HEK293 (cell line): ENCODE data around the gene BBOF1.

Source experiments
- CTCF ChIA-PET: fragments of 350-600 bp; formaldehyde crosslinking; extraction: SDS; loops from one replicate; lab custom pipeline; 2021; ENCODE audit warnings: antibody characterized with exemption; lab: Yijun Ruan, JAX
- POLR2A ChIA-PET: fragments of 300-600 bp; formaldehyde crosslinking; extraction: SDS; loops from one replicate; lab custom pipeline; 2020; ENCODE audit warnings: antibody characterized with exemption, inconsistent platforms; lab: Yijun Ruan, JAX
- H3K27ac ChIP-seq: fragments of 200-500 bp; sonication (Bioruptor generic); 2 replicates; pipeline ENCODE4 v1.5.1; 2014; ENCODE audit warnings: low read depth, low read length, control low read depth, inconsistent platforms; ENCODE audit errors: extremely low read depth
- H3K36me3 ChIP-seq, 2 experiments: fragments of 200-500 bp in 1 of 2; sonication (Bioruptor generic) in 1 of 2; 1 replicate in 1 of 2; 2 replicates in 1 of 2; pipeline ENCODE4 v1.5.1; 2014 to 2017; ENCODE audit warnings: inconsistent platforms in 2 of 2, low read length in 2 of 2; ENCODE audit not compliant: control insufficient read depth in 2 of 2, insufficient read depth in 1 of 2
- H3K4me1 ChIP-seq: fragments of 200-500 bp; sonication (Bioruptor generic); 2 replicates; pipeline ENCODE4 v1.5.1; 2014; ENCODE audit warnings: mild to moderate bottlenecking, low read length, inconsistent platforms; ENCODE audit not compliant: control insufficient read depth, insufficient read depth
- H3K4me3 ChIP-seq: 2 replicates; pipeline ENCODE4 v1.5.1; 2011; ENCODE audit warnings: low read depth, mild to moderate bottlenecking, control low read depth, low read length, moderate library complexity
- H3K9me3 ChIP-seq: fragments of 200-500 bp; sonication (Bioruptor generic); 2 replicates; pipeline ENCODE4 v1.5.1; 2014; ENCODE audit warnings: low read depth, low read length, inconsistent platforms; ENCODE audit not compliant: control insufficient read depth, insufficient read depth
- GLI4 ChIP-seq: fragments of 450-650 bp; formaldehyde crosslinking; IDR thresholded peaks from 2 replicates; pipeline ENCODE4 v1.5.1; 2016; ENCODE audit warnings: missing biosample characterization, missing genetic modification characterization
- KLF16 ChIP-seq: fragments of 450-650 bp; formaldehyde crosslinking; IDR thresholded peaks from 2 replicates; pipeline ENCODE4 v1.5.1; 2017; ENCODE audit warnings: missing biosample characterization, missing genetic modification characterization
- KLF8 ChIP-seq: fragments of 450-650 bp; formaldehyde crosslinking; IDR thresholded peaks from 2 replicates; pipeline ENCODE4 v1.5.1; 2016; ENCODE audit warnings: missing biosample characterization, missing genetic modification characterization
- MEIS1 ChIP-seq: sonication (generic); formaldehyde crosslinking; IDR thresholded peaks from 2 replicates; pipeline ENCODE4 v1.8.1; 2022; ENCODE audit warnings: missing genetic modification reagents, mild to moderate bottlenecking, borderline replicate concordance
- PRDM1 ChIP-seq: fragments of 450-650 bp; formaldehyde crosslinking; IDR thresholded peaks from 2 replicates; pipeline ENCODE4; 2016; ENCODE audit warnings: missing biosample characterization, missing genetic modification characterization
- RBAK ChIP-seq: fragments of 450-650 bp; formaldehyde crosslinking; IDR thresholded peaks from 2 replicates; pipeline ENCODE4 v1.5.1; 2016; ENCODE audit warnings: missing biosample characterization, missing genetic modification characterization
- ZBTB20 ChIP-seq: fragments of 450-650 bp; formaldehyde crosslinking; IDR thresholded peaks from 2 replicates; pipeline ENCODE4 v1.5.1; 2016; ENCODE audit warnings: missing biosample characterization, missing genetic modification characterization
- ZBTB44 ChIP-seq: fragments of 450-650 bp; IDR thresholded peaks from 2 replicates; pipeline ENCODE4 v1.5.1; 2018; ENCODE audit warnings: missing biosample characterization, mild to moderate bottlenecking, missing genetic modification characterization
- ZFHX2 ChIP-seq: fragments of 450-650 bp; formaldehyde crosslinking; conservative IDR thresholded peaks from 2 replicates; pipeline ENCODE4 v1.5.1; 2016; ENCODE audit warnings: missing biosample characterization, missing genetic modification characterization
- ZNF133 ChIP-seq: fragments of 450-650 bp; formaldehyde crosslinking; IDR thresholded peaks from 2 replicates; pipeline ENCODE4 v1.5.1; 2016; ENCODE audit warnings: missing biosample characterization, missing genetic modification characterization
- ZNF18 ChIP-seq: fragments of 450-650 bp; formaldehyde crosslinking; IDR thresholded peaks from 2 replicates; pipeline ENCODE4 v1.5.1; 2016; ENCODE audit warnings: missing biosample characterization, missing genetic modification characterization
- ZNF311 ChIP-seq: fragments of 450-650 bp; formaldehyde crosslinking; IDR thresholded peaks from 2 replicates; pipeline ENCODE4 v1.5.1; 2017; ENCODE audit warnings: missing biosample characterization, missing genetic modification characterization, borderline replicate concordance
- ZNF354C ChIP-seq: fragments of 450-650 bp; formaldehyde crosslinking; IDR thresholded peaks from 2 replicates; pipeline ENCODE4 v1.5.1; 2016; ENCODE audit warnings: missing biosample characterization, missing genetic modification characterization, low read depth, borderline replicate concordance
- ZNF423 ChIP-seq: fragments of 450-650 bp; formaldehyde crosslinking; IDR thresholded peaks from 2 replicates; pipeline ENCODE4 v1.5.1; 2016; ENCODE audit warnings: missing biosample characterization, missing genetic modification characterization
- ZNF580 ChIP-seq: fragments of 450-650 bp; formaldehyde crosslinking; IDR thresholded peaks from 2 replicates; pipeline ENCODE4 v1.5.1; 2016; ENCODE audit warnings: missing biosample characterization, missing genetic modification characterization
- ZNF629 ChIP-seq: fragments of 450-650 bp; formaldehyde crosslinking; IDR thresholded peaks from 2 replicates; pipeline ENCODE4 v1.5.1; 2017; ENCODE audit warnings: missing biosample characterization, missing genetic modification characterization
- ZNF785 ChIP-seq: fragments of 450-650 bp; formaldehyde crosslinking; IDR thresholded peaks from 2 replicates; pipeline ENCODE4 v1.5.1; 2016; ENCODE audit warnings: missing biosample characterization, missing genetic modification characterization
- ZSCAN30 ChIP-seq: fragments of 450-650 bp; IDR thresholded peaks from 2 replicates; pipeline ENCODE4 v1.5.1; 2018; ENCODE audit warnings: missing biosample characterization, mild to moderate bottlenecking, missing genetic modification characterization, moderate library complexity
- TF ChIP-seq, protein P1 (sequence below): fragments of 450-650 bp; formaldehyde crosslinking; conservative IDR thresholded peaks from 2 replicates; pipeline ENCODE4 v1.5.1; 2016; ENCODE audit warnings: low read depth, missing biosample characterization, missing genetic modification characterization
- TF ChIP-seq, protein P2 (sequence below): fragments of 450-650 bp; IDR thresholded peaks from 2 replicates; pipeline ENCODE4 v1.5.1; 2018; ENCODE audit warnings: missing biosample characterization, missing genetic modification characterization
- TF ChIP-seq, protein P3 (sequence below): fragments of 450-650 bp; formaldehyde crosslinking; IDR thresholded peaks from 2 replicates; pipeline ENCODE4 v1.5.1; 2016; ENCODE audit warnings: missing biosample characterization, missing genetic modification characterization

Gene BBOF1

DNA sequence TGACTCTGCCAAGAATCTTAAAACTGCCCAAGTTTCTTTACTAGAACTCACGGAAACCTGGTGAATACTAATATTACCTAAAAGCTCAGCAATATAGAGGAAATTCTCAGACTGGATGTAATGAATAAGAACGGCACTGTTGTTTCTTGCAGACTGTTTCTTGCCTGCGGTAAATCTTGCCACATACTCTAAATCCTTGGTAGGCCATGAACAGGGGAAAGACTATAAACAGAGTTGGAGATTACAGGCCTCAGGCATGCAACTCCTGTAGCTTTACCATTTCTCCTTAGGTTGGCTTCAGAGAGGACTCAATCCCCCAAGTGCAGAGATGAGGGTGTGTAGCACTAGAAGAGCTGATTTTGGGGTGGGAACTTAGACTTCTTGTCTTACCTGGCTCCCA, 64.0 kb downstream of the BBOF1 start:
- CTCF ChIA-PET, result interaction anchor here (0.7 kb wide), 1 partner anchor 212 kb away, joined by 3 read pairs; no protein-coding TSS in a partner anchor
- Histone ChIP-seq H3K27ac (no peak overlapping the region), H3K4me3 (no peak overlapping the region; the same call in 1 of the 2 replicates)

GRCh38 chr14:74083784-74084276, 64.7 kb downstream of the BBOF1 start:
- Histone ChIP-seq H3K27ac (peak overlapping the region; percentile 28; the same call in 1 of the 2 replicates), H3K4me3 (peak overlapping the region; percentile 91), H3K36me3 (no peaks in the 10 kb centered on the region; a peak in 1 of 3 replicates), H3K9me3 (no peaks in the 10 kb centered on the region), H3K4me1 (peaks cover 6% of the 10 kb centered on the region; the same call in 1 of the 2 replicates)
- POLR2A ChIA-PET, result interaction anchor here (0.6 to 1.9 kb wide), 2 partner anchors 10 to 17 kb away, joined by 3 to 6 read pairs; no protein-coding TSS in a partner anchor
- CTCF ChIA-PET, result interaction anchor here (0.6 to 1.0 kb wide), 5 partner anchors 11 to 1225 kb away, joined by 3 to 4 read pairs (median 3); no protein-coding TSS in a partner anchor
- TF ChIP-seq ZNF629 (tag by site-specific recombination) (no peak), KLF8 (tag by site-specific recombination) (no peak), ZBTB20 (tag by site-specific recombination) (peak; percentile 40; the same call in 1 of the 2 replicates), GLI4 (tag by site-specific recombination) (0 out of 2 replicates have a peak, but pooled peaks have one; percentile 37), ZNF785 (peak; percentile 24; the same call in 1 of the 2 replicates), ZNF18 (no peak), ZNF580 (tag by site-specific recombination) (peak; percentile 41; the same call in 1 of the 2 replicates), ZFHX2 (tag by site-specific recombination) (peak; percentile 90), RBAK (tag by site-specific recombination) (no peak), MEIS1 (no peak), ZNF354C (tag by site-specific recombination) (no peak)
- TF ChIP-seq, protein P1, sequence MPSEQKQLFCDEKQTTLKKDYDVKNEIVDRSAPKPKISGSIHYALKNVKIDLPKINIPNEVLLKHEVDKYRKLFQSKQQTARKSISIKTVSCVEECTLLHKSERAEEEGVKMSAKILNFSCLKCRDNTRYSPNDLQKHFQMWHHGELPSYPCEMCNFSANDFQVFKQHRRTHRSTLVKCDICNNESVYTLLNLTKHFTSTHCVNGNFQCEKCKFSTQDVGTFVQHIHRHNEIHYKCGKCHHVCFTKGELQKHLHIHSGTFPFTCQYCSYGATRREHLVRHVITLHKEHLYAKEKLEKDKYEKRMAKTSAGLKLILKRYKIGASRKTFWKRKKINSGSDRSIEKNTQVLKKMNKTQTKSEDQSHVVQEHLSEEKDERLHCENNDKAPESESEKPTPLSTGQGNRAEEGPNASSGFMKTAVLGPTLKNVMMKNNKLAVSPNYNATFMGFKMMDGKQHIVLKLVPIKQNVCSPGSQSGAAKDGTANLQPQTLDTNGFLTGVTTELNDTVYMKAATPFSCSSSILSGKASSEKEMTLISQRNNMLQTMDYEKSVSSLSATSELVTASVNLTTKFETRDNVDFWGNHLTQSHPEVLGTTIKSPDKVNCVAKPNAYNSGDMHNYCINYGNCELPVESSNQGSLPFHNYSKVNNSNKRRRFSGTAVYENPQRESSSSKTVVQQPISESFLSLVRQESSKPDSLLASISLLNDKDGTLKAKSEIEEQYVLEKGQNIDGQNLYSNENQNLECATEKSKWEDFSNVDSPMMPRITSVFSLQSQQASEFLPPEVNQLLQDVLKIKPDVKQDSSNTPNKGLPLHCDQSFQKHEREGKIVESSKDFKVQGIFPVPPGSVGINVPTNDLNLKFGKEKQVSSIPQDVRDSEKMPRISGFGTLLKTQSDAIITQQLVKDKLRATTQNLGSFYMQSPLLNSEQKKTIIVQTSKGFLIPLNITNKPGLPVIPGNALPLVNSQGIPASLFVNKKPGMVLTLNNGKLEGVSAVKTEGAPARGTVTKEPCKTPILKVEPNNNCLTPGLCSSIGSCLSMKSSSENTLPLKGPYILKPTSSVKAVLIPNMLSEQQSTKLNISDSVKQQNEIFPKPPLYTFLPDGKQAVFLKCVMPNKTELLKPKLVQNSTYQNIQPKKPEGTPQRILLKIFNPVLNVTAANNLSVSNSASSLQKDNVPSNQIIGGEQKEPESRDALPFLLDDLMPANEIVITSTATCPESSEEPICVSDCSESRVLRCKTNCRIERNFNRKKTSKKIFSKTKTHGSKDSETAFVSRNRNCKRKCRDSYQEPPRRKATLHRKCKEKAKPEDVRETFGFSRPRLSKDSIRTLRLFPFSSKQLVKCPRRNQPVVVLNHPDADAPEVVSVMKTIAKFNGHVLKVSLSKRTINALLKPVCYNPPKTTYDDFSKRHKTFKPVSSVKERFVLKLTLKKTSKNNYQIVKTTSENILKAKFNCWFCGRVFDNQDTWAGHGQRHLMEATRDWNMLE (tag by site-specific recombination), result no peak
- TF ChIP-seq, protein P2, sequence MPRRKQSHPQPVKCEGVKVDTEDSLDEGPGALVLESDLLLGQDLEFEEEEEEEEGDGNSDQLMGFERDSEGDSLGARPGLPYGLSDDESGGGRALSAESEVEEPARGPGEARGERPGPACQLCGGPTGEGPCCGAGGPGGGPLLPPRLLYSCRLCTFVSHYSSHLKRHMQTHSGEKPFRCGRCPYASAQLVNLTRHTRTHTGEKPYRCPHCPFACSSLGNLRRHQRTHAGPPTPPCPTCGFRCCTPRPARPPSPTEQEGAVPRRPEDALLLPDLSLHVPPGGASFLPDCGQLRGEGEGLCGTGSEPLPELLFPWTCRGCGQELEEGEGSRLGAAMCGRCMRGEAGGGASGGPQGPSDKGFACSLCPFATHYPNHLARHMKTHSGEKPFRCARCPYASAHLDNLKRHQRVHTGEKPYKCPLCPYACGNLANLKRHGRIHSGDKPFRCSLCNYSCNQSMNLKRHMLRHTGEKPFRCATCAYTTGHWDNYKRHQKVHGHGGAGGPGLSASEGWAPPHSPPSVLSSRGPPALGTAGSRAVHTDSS (tag by site-specific recombination), result no peak

More for the DNA sequence above, 64.0 kb downstream of the BBOF1 start:
- Histone ChIP-seq H3K9me3 (no peaks in the 10 kb centered on the region), H3K36me3 (no peaks in the 10 kb centered on the region; a peak in 1 of 3 replicates), H3K4me1 (peaks cover 6% of the 10 kb centered on the region; the same call in 1 of the 2 replicates)
- POLR2A ChIA-PET, result interaction anchor here (0.5 to 1.9 kb wide), 2 partner anchors 17 to 132 kb away, joined by 4 to 6 read pairs; no protein-coding TSS in a partner anchor
- TF ChIP-seq ZNF580 (tag by site-specific recombination) (no peak), KLF16 (tag by site-specific recombination) (no peak), ZNF133 (tag by site-specific recombination) (no peak), PRDM1 (tag by site-specific recombination) (no peak), ZBTB44 (tag by site-specific recombination) (no peak), ZNF785 (no peak), ZSCAN30 (tag by site-specific recombination) (no peak), ZNF423 (tag by site-specific recombination) (no peak), ZNF311 (no peak)
- TF ChIP-seq, protein P3, sequence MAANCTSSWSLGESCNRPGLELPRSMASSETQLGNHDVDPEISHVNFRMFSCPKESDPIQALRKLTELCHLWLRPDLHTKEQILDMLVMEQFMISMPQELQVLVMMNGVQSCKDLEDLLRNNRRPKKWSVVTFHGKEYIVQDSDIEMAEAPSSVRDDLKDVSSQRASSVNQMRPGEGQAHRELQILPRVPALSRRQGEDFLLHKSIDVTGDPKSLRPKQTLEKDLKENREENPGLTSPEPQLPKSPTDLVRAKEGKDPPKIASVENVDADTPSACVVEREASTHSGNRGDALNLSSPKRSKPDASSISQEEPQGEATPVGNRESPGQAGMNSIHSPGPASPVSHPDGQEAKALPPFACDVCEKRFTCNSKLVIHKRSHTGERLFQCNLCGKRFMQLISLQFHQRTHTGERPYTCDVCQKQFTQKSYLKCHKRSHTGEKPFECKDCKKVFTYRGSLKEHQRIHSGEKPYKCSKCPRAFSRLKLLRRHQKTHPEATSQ (tag by site-specific recombination), result no peak
